HUES48 (cell line): ENCODE measurements around the gene GOLGA6C.
"Not testable (repeated sequence)": the region's sequence is repeated elsewhere in the genome, so short reads cannot be mapped to it uniquely, and the experiment has no call there.

Source experiments
- H3K27ac ChIP-seq: one replicate; pipeline ENCODE4 v1.7.0; 2013; ENCODE audit warnings: low read depth, low read length, inconsistent platforms
- H3K27me3 ChIP-seq: 2 replicates; pipeline ENCODE4 v1.6.1; 2013; ENCODE audit warnings: mild to moderate bottlenecking, low read length; ENCODE audit not compliant: control insufficient read depth, insufficient read depth
- H3K36me3 ChIP-seq: 2 replicates; pipeline ENCODE4 v1.6.1; 2013; ENCODE audit warnings: low read length; ENCODE audit not compliant: control insufficient read depth, insufficient read depth
- H3K4me1 ChIP-seq: 2 replicates; pipeline ENCODE4 v1.6.1; 2013; ENCODE audit warnings: mild to moderate bottlenecking, low read length; ENCODE audit not compliant: control insufficient read depth, insufficient read depth
- H3K4me3 ChIP-seq: 2 replicates; pipeline ENCODE4 v1.5.1; 2013; ENCODE audit warnings: mild to moderate bottlenecking, low read depth, low read length
- H3K9ac ChIP-seq: 2 replicates; pipeline ENCODE4 v1.6.1; 2013; ENCODE audit warnings: mild to moderate bottlenecking, low read depth, low read length, moderate library complexity
- H3K9me3 ChIP-seq: 2 replicates; pipeline ENCODE4 v1.6.1; 2013; ENCODE audit warnings: low read length; ENCODE audit not compliant: control insufficient read depth, insufficient read depth

Gene GOLGA6C

GRCh38 chr15:75302753-75303152 is 44.6 kb downstream of the GOLGA6C start:
- not testable (repeated sequence) for H3K9ac ChIP-seq, H3K9me3 ChIP-seq, H3K36me3 ChIP-seq, H3K4me1 ChIP-seq, H3K27ac ChIP-seq, H3K4me3 ChIP-seq, H3K27me3 ChIP-seq

- Histone ChIP-seq H3K4me3 (no peak overlapping the region), H3K27me3 (peaks cover 4% of the 10 kb centered on the region; the same call in 1 of the 2 replicates), H3K9ac (no peak overlapping the region), H3K27ac (no peak overlapping the region), H3K4me1 (no peaks in the 10 kb centered on the region), H3K9me3 (no peaks in the 10 kb centered on the region), H3K36me3 (no peaks in the 10 kb centered on the region)
Measured at GRCh38 chr15:75306188-75306587, 48.1 kb downstream of the GOLGA6C start.

GRCh38 chr15:75307778-75308390 is 49.8 kb downstream of the GOLGA6C start:
- Histone ChIP-seq H3K9ac (no peak overlapping the region), H3K4me1 (no peaks in the 10 kb centered on the region), H3K36me3 (no peaks in the 10 kb centered on the region), H3K27ac (no peak overlapping the region), H3K9me3 (no peaks in the 10 kb centered on the region), H3K27me3 (peaks cover 4% of the 10 kb centered on the region; the same call in 1 of the 2 replicates), H3K4me3 (no peak overlapping the region)

- H3K27ac ChIP-seq, result no peak overlapping the region
- H3K4me1 ChIP-seq, result no peaks in the 10 kb centered on the region
- no peaks in the 10 kb centered on the region for H3K9me3 ChIP-seq
- H3K36me3 ChIP-seq, result no peaks in the 10 kb centered on the region
- no peak overlapping the region for H3K4me3 ChIP-seq
- H3K9ac ChIP-seq, result no peak overlapping the region
- peaks cover 4% of the 10 kb centered on the region; the same call in 1 of the 2 replicates for H3K27me3 ChIP-seq
Measured at GRCh38 chr15:75309711-75310110, 51.6 kb downstream of the GOLGA6C start.

GRCh38 chr15:75312548-75312947 is 54.4 kb downstream of the GOLGA6C start:
- H3K4me3 ChIP-seq, H3K9ac ChIP-seq, H3K4me1 ChIP-seq, H3K27me3 ChIP-seq, H3K27ac ChIP-seq, H3K9me3 ChIP-seq, H3K36me3 ChIP-seq: not testable (repeated sequence)

- Histone ChIP-seq H3K36me3 (no peaks in the 10 kb centered on the region), H3K4me1 (no peaks in the 10 kb centered on the region), H3K27me3 (peaks cover 4% of the 10 kb centered on the region; the same call in 1 of the 2 replicates), H3K9ac (no peak overlapping the region), H3K27ac (no peak overlapping the region), H3K9me3 (no peaks in the 10 kb centered on the region), H3K4me3 (no peak overlapping the region)
Measured at GRCh38 chr15:75313116-75313845, 55.1 kb downstream of the GOLGA6C start.

GRCh38 chr15:75314552-75315290 is 56.6 kb downstream of the GOLGA6C start:
- Histone ChIP-seq H3K9ac (no peak overlapping the region), H3K9me3 (no peaks in the 10 kb centered on the region), H3K4me3 (no peak overlapping the region), H3K27ac (no peak overlapping the region), H3K27me3 (no peaks in the 10 kb centered on the region), H3K4me1 (no peaks in the 10 kb centered on the region), H3K36me3 (no peaks in the 10 kb centered on the region)

GRCh38 chr15:75319231-75319897 is 61.2 kb downstream of the GOLGA6C start:
- H3K4me1 ChIP-seq, H3K9ac ChIP-seq, H3K4me3 ChIP-seq, H3K27me3 ChIP-seq, H3K27ac ChIP-seq, H3K9me3 ChIP-seq, H3K36me3 ChIP-seq: not testable (repeated sequence)
